Endothelial cell (in vitro differentiated cells): ENCODE results near the gene ZNF214. TPM values are rescaled to one million over a fixed set of nuclear protein-coding genes. Genes with fewer than 3 reads are reported as not detected.
"Not testable (repeated sequence)": the region's sequence is repeated elsewhere in the genome, so short reads cannot be mapped to it uniquely, and the experiment has no call there.

Experiments used
- DNase-seq: peaks from one replicate; pipeline ENCODE4 v3.0.0; 2021; ENCODE audit warnings: low spot score
- H3K27ac Mint-ChIP-seq: one replicate; pipeline ENCODE4 v1.8.0; 2021; ENCODE audit warnings: mixed read lengths, inconsistent platforms; ENCODE audit not compliant: unreplicated experiment
- H3K27me3 Mint-ChIP-seq: one replicate; pipeline ENCODE4 v1.8.0; 2021; ENCODE audit warnings: mild to moderate bottlenecking, moderate library complexity, mixed read lengths, inconsistent platforms; ENCODE audit not compliant: unreplicated experiment
- H3K36me3 Mint-ChIP-seq: one replicate; pipeline ENCODE4 v1.8.0; 2021; ENCODE audit warnings: mild to moderate bottlenecking, low read depth, mixed read lengths, inconsistent platforms; ENCODE audit not compliant: unreplicated experiment
- H3K4me1 Mint-ChIP-seq: one replicate; pipeline ENCODE4 v1.8.0; 2021; ENCODE audit warnings: mild to moderate bottlenecking, mixed read lengths, inconsistent platforms; ENCODE audit not compliant: unreplicated experiment
- H3K4me3 Mint-ChIP-seq: one replicate; pipeline ENCODE4 v1.8.0; 2021; ENCODE audit warnings: mild to moderate bottlenecking, mixed read lengths, inconsistent platforms; ENCODE audit not compliant: unreplicated experiment
- H3K9me3 Mint-ChIP-seq: one replicate; pipeline ENCODE4 v1.8.0; 2021; ENCODE audit warnings: mixed read lengths, inconsistent platforms; ENCODE audit not compliant: unreplicated experiment
- total RNA-seq: library from RNA; stranded (reverse); fragmentation: NEBNext Ultra II Directional; extraction: Animal tissue kit (Norgen Biotek cat#: 25700); gene quantifications from one replicate; pipeline ENCODE4 v1.2.1, GENCODE V29; 2021; ENCODE audit not compliant: unreplicated experiment
- TF ChIP-seq, protein P1 (sequence below): fragments of 200-600 bp; sonication (generic); IDR thresholded peaks from one replicate; pipeline ENCODE4 v1.5.0; 2021; ENCODE audit warnings: antibody characterized with exemption; ENCODE audit not compliant: unreplicated experiment

Gene ZNF214
- total RNA-seq, 1 donor from 2014 or later: 2.4 TPM

DNA sequence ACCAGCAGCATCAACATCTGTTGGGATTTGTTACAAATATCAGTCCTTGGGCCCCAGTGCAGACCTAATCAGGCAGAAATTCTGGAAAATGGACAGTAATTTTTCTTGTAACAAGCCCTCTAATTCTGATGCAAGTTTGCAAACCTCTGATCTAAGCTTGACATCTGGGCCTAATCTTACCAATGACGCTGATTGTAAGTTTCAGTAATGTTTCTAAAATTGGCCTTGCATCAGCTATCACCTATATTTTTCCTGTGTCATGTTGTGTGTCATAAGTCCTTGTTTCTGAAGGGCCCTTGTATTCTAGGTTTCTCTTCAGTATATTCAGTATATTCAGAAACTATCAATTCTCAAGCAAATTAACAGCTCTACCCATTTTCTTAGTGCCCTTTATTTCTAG is 57.5 kb downstream of the ZNF214 start:
- Mint-ChIP-seq H3K27ac (no peak overlapping the region), H3K9me3 (no peaks in the 10 kb centered on the region), H3K4me3 (no peak overlapping the region), H3K4me1 (no peaks in the 10 kb centered on the region), H3K36me3 (peaks cover 4% of the 10 kb centered on the region), H3K27me3 (peaks cover 2% of the 10 kb centered on the region)
- no peak for DNase-seq
- TF ChIP-seq, protein P1, sequence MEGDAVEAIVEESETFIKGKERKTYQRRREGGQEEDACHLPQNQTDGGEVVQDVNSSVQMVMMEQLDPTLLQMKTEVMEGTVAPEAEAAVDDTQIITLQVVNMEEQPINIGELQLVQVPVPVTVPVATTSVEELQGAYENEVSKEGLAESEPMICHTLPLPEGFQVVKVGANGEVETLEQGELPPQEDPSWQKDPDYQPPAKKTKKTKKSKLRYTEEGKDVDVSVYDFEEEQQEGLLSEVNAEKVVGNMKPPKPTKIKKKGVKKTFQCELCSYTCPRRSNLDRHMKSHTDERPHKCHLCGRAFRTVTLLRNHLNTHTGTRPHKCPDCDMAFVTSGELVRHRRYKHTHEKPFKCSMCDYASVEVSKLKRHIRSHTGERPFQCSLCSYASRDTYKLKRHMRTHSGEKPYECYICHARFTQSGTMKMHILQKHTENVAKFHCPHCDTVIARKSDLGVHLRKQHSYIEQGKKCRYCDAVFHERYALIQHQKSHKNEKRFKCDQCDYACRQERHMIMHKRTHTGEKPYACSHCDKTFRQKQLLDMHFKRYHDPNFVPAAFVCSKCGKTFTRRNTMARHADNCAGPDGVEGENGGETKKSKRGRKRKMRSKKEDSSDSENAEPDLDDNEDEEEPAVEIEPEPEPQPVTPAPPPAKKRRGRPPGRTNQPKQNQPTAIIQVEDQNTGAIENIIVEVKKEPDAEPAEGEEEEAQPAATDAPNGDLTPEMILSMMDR: no peak

DNA sequence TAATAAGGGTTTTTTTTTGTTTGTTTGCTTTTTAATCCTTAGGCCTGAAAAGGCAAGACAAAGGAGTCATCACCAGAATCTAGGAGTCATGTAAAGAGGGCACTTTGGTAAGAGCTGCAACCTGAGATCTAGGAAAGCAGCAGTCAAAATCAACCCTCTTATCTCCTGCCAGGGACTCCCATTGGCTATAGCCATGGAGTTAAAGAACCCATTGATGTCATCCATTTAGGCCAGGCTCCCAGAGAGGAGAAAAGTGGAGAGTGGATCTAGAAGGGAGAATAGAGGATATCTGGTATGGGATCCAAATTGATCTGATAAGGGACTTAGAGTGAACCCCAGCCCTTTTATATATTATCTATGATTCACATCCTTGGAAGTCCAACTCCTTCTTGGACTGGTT is 58.0 kb downstream of the ZNF214 start:
- H3K4me3 Mint-ChIP-seq: no peak overlapping the region
- no peak overlapping the region for H3K27ac Mint-ChIP-seq
- no peaks in the 10 kb centered on the region for H3K4me1 Mint-ChIP-seq
- peaks cover 4% of the 10 kb centered on the region for H3K36me3 Mint-ChIP-seq
- no peaks in the 10 kb centered on the region for H3K9me3 Mint-ChIP-seq
- peaks cover 2% of the 10 kb centered on the region for H3K27me3 Mint-ChIP-seq
- no peak for DNase-seq
- TF ChIP-seq, protein P1: no peak

DNA sequence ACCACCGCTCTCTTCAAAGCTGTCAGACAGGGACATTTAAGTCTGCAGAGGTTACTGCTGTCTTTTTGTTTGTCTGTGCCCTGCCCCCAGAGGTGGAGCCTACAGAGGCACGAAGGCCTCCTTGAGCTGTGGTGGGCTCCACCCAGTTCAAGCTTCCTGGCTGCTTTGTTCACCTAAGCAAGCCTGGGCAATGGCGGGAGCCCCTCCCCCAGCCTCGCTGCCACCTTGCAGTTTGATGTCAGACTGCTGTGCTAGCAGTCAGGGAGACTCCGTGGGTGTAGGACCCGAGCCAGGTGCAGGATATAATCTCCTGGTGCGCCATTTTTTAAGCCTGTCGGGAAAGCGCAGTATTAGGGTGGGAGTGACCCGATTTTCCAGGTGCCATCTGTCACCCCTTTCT is 65.9 kb downstream of the ZNF214 start:
- not testable (repeated sequence) for DNase-seq, H3K4me1 Mint-ChIP-seq, H3K27ac Mint-ChIP-seq, H3K27me3 Mint-ChIP-seq, H3K4me3 Mint-ChIP-seq, H3K9me3 Mint-ChIP-seq
- H3K36me3 Mint-ChIP-seq: peaks cover 13% of the 10 kb centered on the region

Other genes starting within 250 kb of the ZNF214 start
- 0.26 TPM for gene OR2AG2, start 248.4 kb downstream of the ZNF214 start, total RNA-seq
- not detected for gene OR2AG1, start 237.3 kb downstream of the ZNF214 start, total RNA-seq
- gene OR6A2, start 220.7 kb downstream of the ZNF214 start, total RNA-seq: 0.51 TPM
- not detected for gene OR10A5, start 174.7 kb downstream of the ZNF214 start, total RNA-seq
- gene OR10A2, start 157.3 kb downstream of the ZNF214 start, total RNA-seq: not detected
- not detected for gene OR10A4, start 143.7 kb downstream of the ZNF214 start, total RNA-seq
- gene OR2D2, start 127.8 kb downstream of the ZNF214 start, total RNA-seq: 0.64 TPM
- not detected for gene OR2D3, start 99.3 kb downstream of the ZNF214 start, total RNA-seq
- 7.0 TPM for gene ZNF215, start 93.9 kb downstream of the ZNF214 start, total RNA-seq
- gene NLRP14, start 133 bp upstream of the ZNF214 start, total RNA-seq: 0.13 TPM
- gene RBMXL2, start 68.7 kb upstream of the ZNF214 start, total RNA-seq: not detected
- 0.21 TPM for gene SYT9, start 231.6 kb upstream of the ZNF214 start, total RNA-seq